Measurements from ENCODE around the gene C3.

The C3 gene

DNA sequence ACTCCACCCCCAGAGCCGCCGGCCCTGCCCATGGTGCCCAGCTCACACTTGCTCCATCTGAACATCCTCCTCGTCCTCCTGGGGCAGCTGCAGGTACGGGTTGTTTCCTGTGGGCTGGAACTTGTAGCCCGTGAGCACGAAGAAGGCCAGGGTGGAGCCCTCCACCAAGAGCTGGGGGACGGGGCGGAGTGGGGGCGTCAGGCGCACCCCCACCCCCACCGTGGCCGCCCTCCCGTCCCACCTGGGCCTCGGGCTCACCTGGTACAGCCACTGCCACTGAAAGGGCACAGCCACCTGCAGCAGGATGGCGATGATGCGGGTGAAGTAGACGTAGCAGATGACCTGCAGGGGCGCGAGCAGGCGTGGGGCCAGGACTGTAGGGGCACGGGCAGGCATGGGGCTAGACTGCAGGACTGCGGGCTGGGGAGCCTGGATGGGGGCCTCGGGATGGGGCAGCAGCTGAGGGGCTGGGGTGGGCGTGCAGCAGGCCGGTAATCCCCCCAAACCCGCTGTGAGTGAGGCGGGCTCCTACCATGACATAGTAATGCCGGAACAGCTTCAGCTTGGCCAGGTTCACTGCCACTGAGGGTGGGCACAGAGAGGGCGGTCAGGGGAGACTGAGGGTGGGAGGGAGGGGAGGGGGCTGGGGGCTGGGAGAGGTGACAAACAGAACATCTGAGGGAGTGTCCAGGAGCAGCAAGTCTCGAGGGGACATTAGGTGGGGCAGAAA is 10.7 kb upstream of the C3 start:
- no peak for DNase-seq

- DNase-seq: no peak
Observed at GRCh38 chr19:6730153-6730804, 9.8 kb upstream of the C3 start.

DNA sequence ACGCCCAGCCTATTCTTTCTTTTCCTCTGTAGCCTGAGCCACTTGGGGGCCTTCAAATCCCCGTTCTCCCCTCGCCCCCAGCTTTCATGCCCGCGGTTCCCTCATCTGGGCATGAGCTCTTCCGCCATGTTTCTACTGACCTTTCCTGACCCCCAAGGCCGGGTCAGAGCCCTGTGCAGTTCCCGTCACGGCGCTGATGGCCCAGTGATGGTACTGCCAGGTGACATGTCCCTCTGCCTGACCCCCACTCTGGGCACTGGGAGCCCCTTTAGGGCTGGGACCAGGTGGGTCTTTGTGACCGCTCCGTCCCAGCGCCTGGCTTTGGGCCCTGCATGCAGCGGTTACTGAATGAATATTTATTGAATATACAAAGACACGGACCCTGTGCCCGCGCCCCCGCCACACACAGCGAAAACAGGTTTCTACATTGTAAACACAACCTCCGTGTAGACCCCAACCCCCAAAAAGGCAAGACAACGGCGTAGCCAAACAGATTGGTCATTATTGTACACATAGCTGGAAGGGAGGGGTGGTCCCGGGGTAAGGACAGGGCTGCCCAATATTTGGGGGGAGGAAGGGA is 9.2 kb upstream of the C3 start:
- no peak for DNase-seq

GRCh38 chr19:6728346-6728745 is 7.9 kb upstream of the C3 start:
- DNase-seq: no peak

GRCh38 chr19:6725513-6726231 is 5.2 kb upstream of the C3 start:
- no peak for DNase-seq

DNA sequence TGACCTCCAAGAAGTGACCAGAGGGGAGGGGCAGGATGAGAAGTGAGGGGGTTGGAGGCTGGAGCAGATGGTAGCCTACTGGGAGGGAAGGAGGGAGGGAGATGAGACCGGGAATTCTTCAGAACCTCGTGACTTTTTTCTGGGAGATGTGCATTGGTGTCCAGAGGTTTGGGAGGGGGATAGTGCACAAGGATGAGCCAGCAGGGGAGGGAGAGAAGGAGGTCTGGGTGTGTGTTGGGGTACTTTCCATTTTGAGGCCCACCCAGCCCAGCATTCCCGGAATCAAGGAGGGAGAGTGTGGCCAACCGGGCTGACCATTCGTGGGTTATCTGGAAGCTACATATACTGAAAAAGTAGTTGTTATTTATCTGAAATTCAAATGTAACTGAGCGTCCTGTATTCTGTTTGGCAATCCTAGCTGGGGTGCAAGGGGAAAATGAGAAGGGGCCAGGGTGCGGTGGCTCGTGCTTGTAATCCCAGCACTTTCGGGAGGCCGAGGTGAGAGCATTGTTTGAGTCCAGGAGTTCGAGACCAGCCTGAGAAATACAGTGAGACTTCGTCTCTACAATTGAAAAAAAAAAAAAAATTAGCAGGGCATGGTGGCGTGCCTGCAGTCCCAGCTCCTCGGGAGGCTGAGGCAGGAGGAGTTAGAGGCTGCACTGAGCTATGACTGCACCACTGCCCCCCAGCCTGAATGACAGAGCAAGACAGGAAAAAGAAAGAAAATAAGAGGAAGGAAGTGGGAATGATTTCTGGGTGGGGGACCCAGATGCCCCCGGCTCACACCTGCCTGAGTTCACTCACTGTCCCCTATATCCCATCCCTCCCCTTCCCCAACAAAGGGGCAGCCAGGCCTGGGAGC is 4.4 kb upstream of the C3 start:
- DNase-seq: no peak

- no peak for DNase-seq
Observed at GRCh38 chr19:6723738-6724137, 3.3 kb upstream of the C3 start.

- DNase-seq: no peak
Observed at GRCh38 chr19:6723108-6723618, 2.7 kb upstream of the C3 start.

DNA sequence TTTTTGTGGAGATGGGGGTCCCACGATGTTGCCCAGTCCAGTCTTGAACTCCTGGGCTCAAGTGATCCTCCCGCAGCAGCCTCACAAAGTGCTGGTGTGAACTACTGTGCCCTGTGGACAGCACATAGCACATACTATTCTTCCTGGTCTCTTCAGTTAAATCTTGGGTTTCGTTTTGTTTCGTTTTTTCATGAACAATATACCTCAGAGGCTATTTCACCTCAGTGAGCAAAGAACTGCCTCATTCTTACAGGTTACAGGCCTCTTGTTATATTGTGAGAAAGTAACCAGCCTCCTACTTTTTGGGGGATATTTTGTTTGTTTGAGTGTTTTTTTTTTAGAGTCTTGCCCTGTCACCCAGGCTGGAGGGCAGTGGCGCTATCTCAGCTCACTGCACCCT is 1.3 kb upstream of the C3 start:
- DNase-seq: no peak

- DNase-seq: no peak
Observed at GRCh38 chr19:6721138-6721474, 656 bp upstream of the C3 start.

- DNase-seq: no peak
Observed at GRCh38 chr19:6719992-6720368, 470 bp downstream of the C3 start.

DNA sequence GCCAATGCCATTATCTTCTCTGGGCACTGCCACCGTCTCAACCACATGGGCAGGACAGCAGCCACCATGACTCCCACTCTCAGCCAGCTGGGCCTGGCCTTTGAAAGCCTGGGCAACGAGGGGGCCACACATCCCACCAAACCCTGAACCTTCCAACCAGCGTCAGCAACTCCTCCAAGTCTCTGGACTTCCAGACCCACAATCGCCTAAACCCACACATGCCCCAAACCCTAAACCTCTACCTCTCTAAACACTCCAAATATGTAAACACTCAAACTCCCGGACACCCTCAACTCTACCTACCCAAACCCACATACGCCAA is 949 bp downstream of the C3 start:
- no peak for DNase-seq

DNA sequence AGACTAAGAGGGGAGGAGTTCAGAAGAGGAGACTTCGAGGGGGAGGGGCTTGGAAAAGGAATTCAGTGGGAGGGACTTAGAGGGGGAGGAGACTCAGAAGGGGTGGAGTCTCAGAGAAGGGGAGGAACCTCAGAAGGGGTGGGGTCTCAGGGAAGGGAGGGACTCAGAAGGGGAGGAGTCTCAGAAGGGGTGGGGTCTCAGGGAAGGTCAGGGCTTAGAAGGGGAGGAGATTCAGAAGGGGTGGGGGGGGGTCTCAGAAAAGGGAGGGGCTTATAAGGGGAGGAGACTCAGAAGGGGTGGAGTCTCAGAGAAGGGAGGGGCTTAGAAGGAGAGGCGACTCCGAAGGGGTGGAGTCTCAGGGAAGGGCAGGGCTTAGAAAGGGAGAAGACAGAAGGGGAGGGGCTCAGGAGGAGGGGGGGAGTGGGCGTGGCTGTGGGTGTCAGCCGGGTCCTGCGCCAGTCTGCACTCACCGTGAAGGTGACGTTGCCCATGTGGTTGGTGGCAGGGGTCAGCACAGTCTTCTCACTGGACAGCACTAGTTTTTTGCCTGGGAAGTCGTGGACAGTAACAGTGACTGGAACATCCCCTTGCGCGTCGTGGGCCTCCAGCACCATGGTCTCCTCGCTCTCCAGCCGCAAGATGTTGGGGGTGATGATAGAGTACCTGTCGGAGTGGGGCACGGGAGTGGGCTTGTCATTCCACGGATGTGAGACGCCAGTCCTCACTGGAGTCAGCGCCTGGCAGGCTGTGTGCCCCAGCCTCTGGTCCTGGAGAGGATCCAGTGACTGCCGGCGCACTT is 1.5 kb downstream of the C3 start:
- DNase-seq: peak; percentile 5

- DNase-seq: no peak
Observed at GRCh38 chr19:6718111-6718740, 2.2 kb downstream of the C3 start.

- no peak for DNase-seq
Observed at GRCh38 chr19:6717441-6717971, 2.9 kb downstream of the C3 start.

GRCh38 chr19:6717036-6717435 is 3.4 kb downstream of the C3 start:
- DNase-seq: no peak

- no peak for DNase-seq
Observed at GRCh38 chr19:6716610-6716970, 3.9 kb downstream of the C3 start.

GRCh38 chr19:6714749-6715555 is 5.5 kb downstream of the C3 start:
- DNase-seq: no peak

- no peak for DNase-seq
Observed at GRCh38 chr19:6713773-6714692, 6.4 kb downstream of the C3 start.
